MM.1S (cell line): ENCODE data around the gene CMIP.

Experiments used
- DNase-seq: peaks from one replicate; pipeline ENCODE4 v3.0.0-alpha.2; 2015
- H2AFZ ChIP-seq: fragments of 300-600 bp; sonication (generic); 2 replicates; pipeline ENCODE4 v1.6.0; 2016; ENCODE audit warnings: antibody characterized with exemption, low read length
- H3F3A ChIP-seq: fragments of 300-600 bp; sonication (generic); 2 replicates; pipeline ENCODE4 v1.6.1; 2016; ENCODE audit warnings: mild to moderate bottlenecking, antibody characterized with exemption, low read length, moderate library complexity, mixed read lengths; ENCODE audit not compliant: insufficient read depth
- H3K27ac ChIP-seq: fragments of 300-600 bp; sonication (generic); 2 replicates; pipeline ENCODE4 v1.5.1; 2016; ENCODE audit warnings: mild to moderate bottlenecking, low read length
- H3K27me3 ChIP-seq: fragments of 300-600 bp; sonication (generic); replicated peaks from 2 replicates; pipeline ENCODE4 v1.6.0; 2016; ENCODE audit warnings: low read length; ENCODE audit not compliant: insufficient read depth
- H3K36me3 ChIP-seq: fragments of 300-600 bp; sonication (generic); replicated peaks from 2 replicates; pipeline ENCODE4 v1.6.1; 2016; ENCODE audit warnings: mild to moderate bottlenecking, low read length, mixed read lengths; ENCODE audit not compliant: insufficient read depth
- H3K4me1 ChIP-seq: fragments of 300-600 bp; sonication (generic); 2 replicates; pipeline ENCODE4 v1.6.1; 2016; ENCODE audit warnings: low read length, mixed read lengths
- H3K4me2 ChIP-seq: fragments of 300-600 bp; sonication (generic); 2 replicates; pipeline ENCODE4 v1.6.0; 2016; ENCODE audit warnings: low read depth, low read length
- H3K4me3 ChIP-seq: fragments of 300-600 bp; sonication (generic); 2 replicates; pipeline ENCODE4 v1.5.1; 2016; ENCODE audit warnings: low read length, mixed read lengths
- H3K79me2 ChIP-seq: fragments of 300-600 bp; sonication (generic); 2 replicates; pipeline ENCODE4 v1.6.1; 2016; ENCODE audit warnings: mixed run types, low read length, mixed read lengths
- H3K9ac ChIP-seq: fragments of 300-600 bp; sonication (generic); 2 replicates; pipeline ENCODE4 v1.6.1; 2016; ENCODE audit warnings: low read length, mixed read lengths
- H3K9me2 ChIP-seq: fragments of 300-600 bp; sonication (generic); replicated peaks from 2 replicates; pipeline ENCODE4 v1.6.1; 2016; ENCODE audit warnings: mild to moderate bottlenecking, low read length, mixed read lengths; ENCODE audit not compliant: insufficient read depth
- H3K9me3 ChIP-seq: fragments of 300-600 bp; sonication (generic); replicated peaks from 2 replicates; pipeline ENCODE4 v1.6.1; 2016; ENCODE audit warnings: mild to moderate bottlenecking, low read length, mixed read lengths; ENCODE audit not compliant: insufficient read depth
- H4K20me1 ChIP-seq: fragments of 300-600 bp; sonication (generic); 2 replicates; pipeline ENCODE4 v1.6.1; 2016; ENCODE audit warnings: mild to moderate bottlenecking, low read length, moderate library complexity, mixed read lengths; ENCODE audit not compliant: insufficient read depth
- CTCF ChIP-seq: fragments of 300-600 bp; sonication (generic); IDR thresholded peaks from 2 replicates; pipeline ENCODE4 v1.5.1; 2016; ENCODE audit warnings: antibody characterized with exemption, low read length, mixed read lengths
- EZH2 ChIP-seq: fragments of 300-600 bp; sonication (generic); optimal IDR thresholded peaks from 2 replicates; pipeline ENCODE3; 2017; ENCODE audit warnings: low read depth, mild to moderate bottlenecking, antibody characterized with exemption, low read length, mixed read lengths
- EZH2phosphoT487 ChIP-seq: fragments of 300-600 bp; sonication (generic); IDR thresholded peaks from 2 replicates; pipeline ENCODE4 v1.6.1; 2018; ENCODE audit warnings: antibody characterized with exemption, low read length

CMIP gene

GRCh38 chr16:81502396-81503070 lies 57.9 kb downstream of the CMIP start:
- Histone ChIP-seq H3K9me3 (no peaks in the 10 kb centered on the region), H2AFZ (no peak overlapping the region), H3F3A (no peaks in the 10 kb centered on the region), H3K9ac (no peak overlapping the region), H3K27ac (no peak overlapping the region), H3K4me2 (no peak overlapping the region), H3K4me3 (no peak overlapping the region), H3K36me3 (no peaks in the 10 kb centered on the region), H4K20me1 (no peaks in the 10 kb centered on the region), H3K79me2 (no peaks in the 10 kb centered on the region), H3K9me2 (no peaks in the 10 kb centered on the region), H3K27me3 (no peaks in the 10 kb centered on the region), H3K4me1 (no peaks in the 10 kb centered on the region)
- no peak for DNase-seq
- no peak for TF ChIP-seq CTCF
- no peak for TF ChIP-seq EZH2phosphoT487
- no peak for TF ChIP-seq EZH2

GRCh38 chr16:81505011-81505661 lies 60.5 kb downstream of the CMIP start:
- no peaks in the 10 kb centered on the region for H4K20me1 ChIP-seq
- H3K27ac ChIP-seq, result no peak overlapping the region
- DNase-seq, result no peak
- no peaks in the 10 kb centered on the region for H3K79me2 ChIP-seq
- TF ChIP-seq EZH2phosphoT487 (no peak), CTCF (no peak), EZH2 (no peak)
- no peak overlapping the region for H3K4me2 ChIP-seq
- no peaks in the 10 kb centered on the region for H3K9me3 ChIP-seq
- no peaks in the 10 kb centered on the region for H3F3A ChIP-seq
- no peaks in the 10 kb centered on the region for H3K4me1 ChIP-seq
- H2AFZ ChIP-seq, result no peak overlapping the region
- H3K9me2 ChIP-seq, result no peaks in the 10 kb centered on the region
- H3K36me3 ChIP-seq, result no peaks in the 10 kb centered on the region
- no peak overlapping the region for H3K9ac ChIP-seq
- no peaks in the 10 kb centered on the region for H3K27me3 ChIP-seq
- no peak overlapping the region for H3K4me3 ChIP-seq

- H3K79me2 ChIP-seq, result 0 out of 2 replicates have a peak, but pooled peaks cover 3% of the 10 kb centered on the region
- TF ChIP-seq CTCF, result no peak
- no peak for TF ChIP-seq EZH2
- TF ChIP-seq EZH2phosphoT487, result no peak
These were observed 64.8 kb downstream of the CMIP start for GRCh38 chr16:81509404-81509803.

More at GRCh38 chr16:81509404-81509803, 64.8 kb downstream of the CMIP start:
- Histone ChIP-seq H4K20me1 (no peaks in the 10 kb centered on the region), H2AFZ (no peak overlapping the region), H3K9me2 (no peaks in the 10 kb centered on the region), H3K4me3 (no peak overlapping the region), H3K9ac (no peak overlapping the region), H3K27ac (no peak overlapping the region), H3K36me3 (no peaks in the 10 kb centered on the region), H3K9me3 (no peaks in the 10 kb centered on the region), H3K27me3 (no peaks in the 10 kb centered on the region), H3F3A (no peaks in the 10 kb centered on the region), H3K4me2 (no peak overlapping the region), H3K4me1 (no peaks in the 10 kb centered on the region)
- no peak for DNase-seq
